Kidney epithelial cell (primary cell): Measurements from ENCODE around the gene PLA2G4F. TPM values are rescaled to one million over a fixed set of nuclear protein-coding genes. Genes with fewer than 3 reads are reported as not detected.

Experiments used
- DNase-seq: peaks from one replicate; pipeline ENCODE4 v3.0.0-alpha.2; 2010; ENCODE audit warnings: low read depth
- H3K27me3 ChIP-seq: 2 replicates; pipeline ENCODE4 v1.6.0; 2011; ENCODE audit warnings: low read length; ENCODE audit not compliant: control insufficient read depth, insufficient read depth
- H3K36me3 ChIP-seq: 2 replicates; pipeline ENCODE4 v1.5.1; 2011; ENCODE audit warnings: low read length; ENCODE audit not compliant: control insufficient read depth, insufficient read depth
- H3K4me3 ChIP-seq: 2 replicates; pipeline ENCODE4 v1.5.1; 2011; ENCODE audit warnings: low read depth, mild to moderate bottlenecking, control low read depth, low read length
- CTCF ChIP-seq: IDR thresholded peaks from 2 replicates; pipeline ENCODE4 v1.5.1; 2011; ENCODE audit warnings: mild to moderate bottlenecking, moderate library complexity, low read length, control low read depth, inconsistent platforms; ENCODE audit not compliant: insufficient read depth, poor library complexity, severe bottlenecking
- total RNA-seq: library from RNA; depleted of rRNA; stranded (reverse); fragments of >200 nt; gene quantifications from 2 replicates; pipeline ENCODE4 v1.2.3, GENCODE V29; 2015

PLA2G4F gene
- total RNA-seq, 1 donor from 2014 or later = 0.84 TPM

- no peak overlapping the region for H3K4me3 ChIP-seq
- peaks cover 7% of the 10 kb centered on the region for H3K27me3 ChIP-seq
- TF ChIP-seq CTCF = no peak
- no peak for DNase-seq
- no peaks in the 10 kb centered on the region for H3K36me3 ChIP-seq
These were observed 1.7 kb upstream of the PLA2G4F start for GRCh38 chr15:42157981-42158765.

GRCh38 chr15:42157381-42157780, 945 bp upstream of the PLA2G4F start:
- Histone ChIP-seq H3K4me3 (no peak overlapping the region), H3K27me3 (peaks cover 9% of the 10 kb centered on the region), H3K36me3 (no peaks in the 10 kb centered on the region)
- no peak for DNase-seq
- TF ChIP-seq CTCF = no peak

GRCh38 chr15:42155546-42156242, 742 bp downstream of the PLA2G4F start:
- DNase-seq = no peak
- H3K4me3 ChIP-seq = no peak overlapping the region
- H3K27me3 ChIP-seq = peaks cover 9% of the 10 kb centered on the region
- no peaks in the 10 kb centered on the region for H3K36me3 ChIP-seq
- TF ChIP-seq CTCF = no peak

- TF ChIP-seq CTCF = no peak
- H3K36me3 ChIP-seq = no peaks in the 10 kb centered on the region
- H3K4me3 ChIP-seq = no peak overlapping the region
These were observed 1.5 kb downstream of the PLA2G4F start for GRCh38 chr15:42154956-42155355.

GRCh38 chr15:42154212-42154941, 2.1 kb downstream of the PLA2G4F start:
- no peak overlapping the region for H3K4me3 ChIP-seq
- peak; percentile 61 for DNase-seq
- TF ChIP-seq CTCF = no peak
- peaks cover 9% of the 10 kb centered on the region for H3K27me3 ChIP-seq
- no peaks in the 10 kb centered on the region for H3K36me3 ChIP-seq

More at GRCh38 chr15:42154956-42155355, 1.5 kb downstream of the PLA2G4F start:
- H3K27me3 ChIP-seq = peaks cover 9% of the 10 kb centered on the region
- no peak for DNase-seq
